Measurements from ENCODE around the gene HIVEP1.

DNA sequence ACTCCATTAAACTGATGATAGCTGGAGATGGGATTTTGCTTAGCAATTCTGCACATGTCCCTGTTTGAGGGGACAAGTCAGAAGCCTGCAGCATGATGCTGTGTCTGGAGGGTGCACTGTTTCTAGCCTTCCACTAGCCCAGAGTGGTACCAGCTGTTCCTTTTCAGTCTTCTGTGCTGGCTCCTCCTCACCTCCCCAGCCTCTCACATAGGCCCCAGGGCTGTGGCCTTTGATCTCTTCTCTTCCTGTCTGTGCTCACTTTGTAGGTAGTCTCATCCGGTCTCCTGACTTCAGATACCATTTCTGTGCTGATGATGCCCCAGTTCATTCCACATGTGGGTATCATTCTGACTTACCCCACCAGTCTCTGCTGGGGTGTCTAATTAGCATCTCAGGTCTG lies 126.3 kb downstream of the HIVEP1 start:
- TF ChIP-seq CTCF (IDR thresholded peaks at IDR 0.05; ENCODE audit: low read depth, low read length, missing input control) (no peak), RAD21 (IDR thresholded peaks at IDR 0.05) (no peak), JUND (IDR thresholded peaks at IDR 0.05) (no peak), SP1 (IDR thresholded peaks at IDR 0.05) (no peak), HNF4A (conservative IDR thresholded peaks at IDR 0.05) (no peak), HNF4G (IDR thresholded peaks at IDR 0.05) (no peak), YY1 (IDR thresholded peaks at IDR 0.05) (no peak), GABPA (IDR thresholded peaks at IDR 0.05 in 1 of 2, conservative IDR thresholded peaks at IDR 0.05 in 1 of 2) (no peak), ZBTB33 (IDR thresholded peaks at IDR 0.05) (no peak), TAF1 (conservative IDR thresholded peaks at IDR 0.05) (no peak)
- TF ChIP-seq, protein P1, sequence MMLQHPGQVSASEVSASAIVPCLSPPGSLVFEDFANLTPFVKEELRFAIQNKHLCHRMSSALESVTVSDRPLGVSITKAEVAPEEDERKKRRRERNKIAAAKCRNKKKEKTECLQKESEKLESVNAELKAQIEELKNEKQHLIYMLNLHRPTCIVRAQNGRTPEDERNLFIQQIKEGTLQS (IDR thresholded peaks at IDR 0.05) = no peak
- TF ChIP-seq, protein P2, sequence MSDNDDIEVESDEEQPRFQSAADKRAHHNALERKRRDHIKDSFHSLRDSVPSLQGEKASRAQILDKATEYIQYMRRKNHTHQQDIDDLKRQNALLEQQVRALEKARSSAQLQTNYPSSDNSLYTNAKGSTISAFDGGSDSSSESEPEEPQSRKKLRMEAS (IDR thresholded peaks at IDR 0.05) = no peak
- TF ChIP-seq, protein P3, sequence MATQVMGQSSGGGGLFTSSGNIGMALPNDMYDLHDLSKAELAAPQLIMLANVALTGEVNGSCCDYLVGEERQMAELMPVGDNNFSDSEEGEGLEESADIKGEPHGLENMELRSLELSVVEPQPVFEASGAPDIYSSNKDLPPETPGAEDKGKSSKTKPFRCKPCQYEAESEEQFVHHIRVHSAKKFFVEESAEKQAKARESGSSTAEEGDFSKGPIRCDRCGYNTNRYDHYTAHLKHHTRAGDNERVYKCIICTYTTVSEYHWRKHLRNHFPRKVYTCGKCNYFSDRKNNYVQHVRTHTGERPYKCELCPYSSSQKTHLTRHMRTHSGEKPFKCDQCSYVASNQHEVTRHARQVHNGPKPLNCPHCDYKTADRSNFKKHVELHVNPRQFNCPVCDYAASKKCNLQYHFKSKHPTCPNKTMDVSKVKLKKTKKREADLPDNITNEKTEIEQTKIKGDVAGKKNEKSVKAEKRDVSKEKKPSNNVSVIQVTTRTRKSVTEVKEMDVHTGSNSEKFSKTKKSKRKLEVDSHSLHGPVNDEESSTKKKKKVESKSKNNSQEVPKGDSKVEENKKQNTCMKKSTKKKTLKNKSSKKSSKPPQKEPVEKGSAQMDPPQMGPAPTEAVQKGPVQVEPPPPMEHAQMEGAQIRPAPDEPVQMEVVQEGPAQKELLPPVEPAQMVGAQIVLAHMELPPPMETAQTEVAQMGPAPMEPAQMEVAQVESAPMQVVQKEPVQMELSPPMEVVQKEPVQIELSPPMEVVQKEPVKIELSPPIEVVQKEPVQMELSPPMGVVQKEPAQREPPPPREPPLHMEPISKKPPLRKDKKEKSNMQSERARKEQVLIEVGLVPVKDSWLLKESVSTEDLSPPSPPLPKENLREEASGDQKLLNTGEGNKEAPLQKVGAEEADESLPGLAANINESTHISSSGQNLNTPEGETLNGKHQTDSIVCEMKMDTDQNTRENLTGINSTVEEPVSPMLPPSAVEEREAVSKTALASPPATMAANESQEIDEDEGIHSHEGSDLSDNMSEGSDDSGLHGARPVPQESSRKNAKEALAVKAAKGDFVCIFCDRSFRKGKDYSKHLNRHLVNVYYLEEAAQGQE (IDR thresholded peaks at IDR 0.05) = no peak
